Stimulated activated CD4-positive, alpha-beta T cell treated with anti-CD3 and anti-CD28 coated beads, Interleukin-1b, Interleukin-23, amount 100 ng/mL, for 1 hour (primary cell): ENCODE results near the gene CENPVL3.
"Not testable (repeated sequence)": the region's sequence is repeated elsewhere in the genome, so short reads cannot be mapped to it uniquely, and the experiment has no call there.

Experiments
- DNase-seq, 2 donors: peaks; one replicate each; pipeline ENCODE4 v3.0.0-alpha.2; 2020; ENCODE audit warnings: low read depth in 2 of 2

The CENPVL3 gene

DNA sequence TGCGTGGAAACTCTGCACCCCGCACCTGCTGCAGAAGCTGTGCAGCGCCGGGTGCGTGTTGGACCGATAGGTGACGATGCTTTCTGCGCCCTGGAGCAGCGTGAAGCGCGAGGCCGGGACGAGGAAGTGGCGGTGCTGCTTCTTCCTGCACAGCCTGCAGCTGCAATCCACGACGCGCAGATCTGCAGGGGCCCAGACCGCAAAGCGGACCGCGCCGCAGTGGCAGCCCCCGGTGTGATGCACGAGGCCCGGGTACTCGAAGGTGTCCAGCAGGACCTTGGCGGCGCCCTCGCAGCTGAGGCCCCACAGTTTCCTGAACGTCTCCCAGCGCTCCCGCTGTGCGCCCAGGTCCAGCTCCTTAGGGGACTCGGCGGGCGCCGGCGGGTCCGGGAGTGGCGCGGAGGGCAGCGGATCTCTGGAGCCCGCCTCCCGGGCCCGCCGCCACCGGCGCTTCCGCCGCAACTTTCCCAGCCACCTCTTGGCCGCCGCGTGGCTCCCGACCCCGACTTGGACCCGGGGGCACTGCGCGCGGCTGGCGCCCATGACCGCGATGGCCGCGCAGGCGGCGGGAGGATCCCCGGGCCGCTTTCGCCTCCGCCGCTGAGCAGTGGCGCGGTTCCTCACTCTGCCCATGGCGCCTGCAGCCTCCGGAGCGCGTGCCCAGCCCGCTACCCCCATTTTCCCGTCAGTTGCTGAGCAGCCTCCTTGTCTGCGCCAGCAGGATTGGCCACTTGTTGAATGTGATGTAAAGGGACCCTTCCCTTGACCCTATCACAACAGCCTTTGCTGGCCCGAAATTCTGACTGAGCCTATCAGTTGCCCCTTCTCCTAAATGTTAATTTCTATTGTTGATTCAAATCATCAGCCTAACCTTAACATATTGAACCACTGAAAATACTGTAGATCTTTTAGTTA lies at the start of gene CENPVL3:
CENPVL3 (minus strand) TSS at position 672 of the 915 bp plus-strand sequence; CDS start at position 633, 39 bp downstream.
- not testable (repeated sequence) for DNase-seq

DNA sequence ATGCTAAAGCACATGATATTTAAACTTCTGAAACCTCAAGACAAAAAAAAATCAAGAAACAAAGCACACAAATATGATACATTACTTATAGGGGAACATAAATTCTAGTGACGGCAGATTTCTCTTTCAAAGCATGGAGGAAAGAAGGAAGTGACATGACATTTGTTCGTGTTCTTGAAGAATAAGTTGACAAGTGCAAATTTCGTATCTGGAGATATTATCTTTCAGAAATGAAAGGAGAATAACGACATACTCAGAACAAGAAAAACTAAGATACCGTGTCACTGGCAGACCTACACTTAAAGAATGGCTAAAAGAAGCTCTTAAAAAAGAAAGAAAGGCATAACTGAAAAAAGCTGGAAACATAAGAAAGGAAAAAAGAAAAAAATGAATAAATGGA lies 47.3 kb upstream of the CENPVL3 start:
- no peak for DNase-seq

DNA sequence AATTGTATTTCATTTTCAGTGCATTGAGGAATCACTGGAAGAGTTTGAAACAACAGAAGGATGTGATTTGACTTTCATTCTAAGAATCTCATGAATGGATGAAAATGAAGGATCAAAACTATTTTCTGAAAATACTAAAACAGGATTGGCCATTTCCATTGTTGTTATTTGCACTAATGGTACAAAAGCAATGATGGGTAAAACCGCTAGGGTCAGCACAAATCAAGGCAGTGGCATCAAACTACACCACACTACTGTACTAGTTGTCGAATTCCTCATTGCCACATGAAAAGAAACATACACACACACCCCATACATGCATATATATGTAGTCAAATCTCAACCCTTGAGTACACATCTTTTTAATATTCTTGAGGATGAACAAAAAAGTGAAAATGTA lies 24.7 kb upstream of the CENPVL3 start:
- no peak for DNase-seq

DNA sequence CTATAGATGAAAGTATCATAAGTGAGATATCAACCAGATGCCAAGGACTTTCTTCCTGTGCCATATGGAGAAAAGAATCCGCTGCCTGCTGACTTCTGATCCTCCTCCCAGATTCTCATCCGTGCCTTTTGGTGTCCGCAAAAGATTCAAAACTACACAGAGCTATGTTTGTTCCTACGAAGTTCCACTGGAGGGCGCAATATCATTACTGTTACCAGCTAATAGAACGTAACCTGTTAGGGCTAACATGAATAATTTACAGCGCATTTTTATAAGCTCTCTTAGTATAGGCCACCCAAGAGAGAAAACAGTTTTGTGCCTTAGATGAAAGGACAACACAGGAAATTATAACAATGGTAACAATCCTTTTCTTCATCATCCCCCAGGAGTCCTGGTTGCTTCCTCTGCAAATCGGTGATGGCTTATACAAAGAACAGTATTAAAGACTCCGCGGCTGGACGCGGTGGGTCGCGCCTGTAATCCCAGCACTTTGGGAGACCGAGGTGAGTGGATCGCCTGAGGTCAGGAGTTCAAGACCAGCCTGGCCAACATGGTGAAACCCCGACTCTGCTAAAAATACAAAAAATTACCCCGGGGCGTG lies 22.8 kb upstream of the CENPVL3 start:
- DNase-seq, result no peak

DNA sequence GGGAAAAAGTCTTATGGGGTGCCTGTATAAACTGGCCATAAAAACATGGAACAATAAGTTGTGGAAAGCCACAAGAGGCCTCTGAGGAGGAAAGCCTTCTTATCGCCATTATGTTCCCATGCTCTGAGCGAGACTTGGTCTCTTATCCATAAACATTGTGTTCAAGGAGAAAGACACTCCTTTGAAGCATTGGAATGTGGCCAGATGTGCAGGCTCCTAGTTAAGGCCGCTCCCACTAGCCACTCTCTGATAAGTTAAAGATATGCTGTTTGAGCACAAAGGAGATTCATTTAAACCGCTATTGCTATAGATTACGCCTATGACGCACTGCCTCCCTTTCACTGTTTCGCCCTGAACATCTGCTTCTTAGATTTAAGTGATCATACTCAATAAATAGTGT lies 17.8 kb upstream of the CENPVL3 start:
- DNase-seq, result not testable (repeated sequence)

GRCh38 chrX:51614353-51615012 lies 4.2 kb downstream of the CENPVL3 start:
- DNase-seq, result no peak

DNA sequence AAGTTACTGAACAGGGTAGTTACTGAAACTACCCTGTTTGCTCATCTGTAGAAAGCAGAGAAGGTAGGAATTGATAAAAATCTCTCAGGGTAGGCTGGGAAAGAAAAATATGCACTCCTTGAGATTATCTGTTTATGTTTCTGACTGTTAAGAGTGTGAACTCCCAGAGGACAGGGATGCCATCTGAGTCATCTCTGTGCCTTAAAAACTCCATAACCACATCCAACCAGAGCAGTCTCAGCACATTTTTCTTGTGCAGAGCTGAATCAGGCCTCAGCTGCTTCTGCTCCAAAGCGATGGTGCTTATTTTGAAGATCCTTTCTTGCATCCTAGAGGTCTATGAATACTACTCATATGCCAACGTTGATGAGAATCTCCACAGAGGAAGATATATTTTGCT lies 9.9 kb downstream of the CENPVL3 start:
- DNase-seq, result no peak

DNA sequence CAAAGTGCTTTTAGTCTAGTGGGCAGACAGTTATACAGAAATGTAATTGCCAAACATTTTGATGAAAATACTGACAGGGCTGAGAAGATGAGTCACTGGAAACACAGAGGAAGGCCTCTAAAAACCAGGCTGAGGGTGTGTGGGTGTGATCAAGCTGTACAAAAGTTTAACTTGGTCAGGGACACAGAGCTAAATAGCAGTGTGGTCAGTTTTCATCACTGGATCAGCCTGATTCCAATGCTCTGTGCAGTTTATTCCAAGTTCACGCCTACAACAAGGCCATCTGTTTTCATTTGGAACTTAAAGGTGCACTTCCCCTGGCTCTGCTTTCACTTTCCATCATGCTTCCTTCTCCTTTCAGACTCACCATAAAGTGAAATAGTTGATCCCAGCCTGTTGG lies 10.6 kb downstream of the CENPVL3 start:
- no peak for DNase-seq

- DNase-seq, result no peak
These were observed 12.3 kb downstream of the CENPVL3 start for GRCh38 chrX:51606446-51606845.

DNA sequence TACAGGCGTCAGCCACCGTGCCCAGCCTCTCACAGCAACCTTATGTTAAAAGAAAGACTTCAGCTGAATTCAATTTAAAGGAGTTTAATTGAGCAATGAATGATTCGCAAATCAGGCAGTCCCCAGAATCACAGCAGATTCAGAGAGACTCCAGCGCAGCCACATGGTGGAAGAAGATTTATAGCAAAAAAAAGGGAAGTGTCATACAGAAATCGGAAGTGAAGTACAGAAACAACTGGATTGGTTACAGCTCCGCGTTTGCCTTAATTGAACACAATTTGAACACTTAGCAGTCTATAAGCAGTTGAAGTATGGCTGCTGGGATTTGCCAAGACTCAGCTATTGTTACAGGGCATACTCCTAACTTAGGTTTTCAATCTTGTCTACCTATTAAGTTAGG lies 19.8 kb downstream of the CENPVL3 start:
- no peak for DNase-seq

DNA sequence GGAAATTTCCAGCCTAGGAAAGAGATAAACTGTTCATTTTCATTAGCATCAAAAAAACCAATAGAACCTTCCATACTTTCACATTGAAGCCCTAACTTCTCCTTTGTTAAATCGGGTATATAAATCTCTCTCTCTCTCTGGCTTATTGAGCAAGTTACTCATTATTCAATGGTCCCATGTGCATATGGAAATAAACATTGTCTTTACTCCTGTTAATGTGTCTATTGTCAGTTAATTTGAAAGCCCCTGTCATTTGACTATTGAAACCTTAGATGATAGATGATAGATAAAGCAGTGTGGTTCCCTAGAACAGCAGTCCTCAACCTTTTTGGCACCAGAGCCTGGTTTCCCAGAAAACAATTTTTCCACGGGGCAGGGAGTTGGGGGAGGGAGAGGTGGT lies 46.8 kb downstream of the CENPVL3 start:
- no peak for DNase-seq

DNA sequence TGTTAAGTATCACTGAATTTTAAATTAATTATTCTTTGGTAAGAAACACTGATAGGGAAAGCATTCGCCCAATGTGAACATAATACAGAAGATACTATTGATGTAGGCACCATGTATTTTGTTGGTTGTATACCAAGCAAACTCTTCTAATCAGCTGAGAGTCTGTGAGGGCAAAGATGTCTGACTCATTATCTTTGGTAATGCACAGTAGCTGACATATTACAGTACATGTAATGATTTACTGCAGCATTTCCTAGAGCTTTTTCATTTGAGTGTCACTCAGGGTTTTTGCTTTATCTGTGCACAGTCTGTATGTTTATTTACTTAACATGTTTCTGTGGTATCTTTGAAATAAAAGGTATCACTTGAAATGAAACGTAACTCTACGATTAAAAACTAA lies 49.2 kb downstream of the CENPVL3 start:
- no peak for DNase-seq

- no peak for DNase-seq
These were observed 50.1 kb downstream of the CENPVL3 start for GRCh38 chrX:51568586-51568985.
